ENCODE data around the gene PFDN6. TPM values are rescaled to one million over a fixed set of nuclear protein-coding genes. Genes with fewer than 3 reads are reported as not detected.

PFDN6 gene
- total and polyA plus RNA-seq, 9 of the 15 experiments (the other 6 are each of a cell fraction or from before 2014, with no cell fraction given): 6.8 to 475 (median 216) TPM

GRCh38 chr6:33276581-33276863 is 12.9 kb upstream of the PFDN6 start (continued):
- TF ChIP-seq TAL1 (IDR thresholded peaks at IDR 0.05): no peak
- TF ChIP-seq ZBTB12 (CRISPR knock-in tag; IDR thresholded peaks at IDR 0.05): no peak
- TF ChIP-seq SMARCA5 (IDR thresholded peaks at IDR 0.05): 0 out of 2 replicates have a peak, but pooled peaks have one; percentile 45
- no peak for TF ChIP-seq FOS (IDR thresholded peaks at IDR 0.05; ENCODE audit: extremely low read depth, insufficient read length)
- TF ChIP-seq TGIF2 (CRISPR knock-in tag; IDR thresholded peaks at IDR 0.05): no peak
- TF ChIP-seq ZSCAN32 (CRISPR knock-in tag; IDR thresholded peaks at IDR 0.05): no peak
- no peak for TF ChIP-seq ZNF197 (CRISPR knock-in tag; IDR thresholded peaks at IDR 0.05; ENCODE audit: low read depth)
- TF ChIP-seq RBFOX2 (IDR thresholded peaks at IDR 0.05; ENCODE audit: low read depth, low read length): no peak
- TF ChIP-seq MLLT1 (IDR thresholded peaks at IDR 0.05): 0 out of 4 replicates have a peak, but pooled peaks of 1 of the 2 experiments have one; percentile 15
- TF ChIP-seq ZBTB2 (IDR thresholded peaks at IDR 0.05): 0 out of 2 replicates have a peak, but pooled peaks have one; percentile 11
- TF ChIP-seq POLR2G (IDR thresholded peaks at IDR 0.05; ENCODE audit: low read depth, low read length): no peak
- no peak for TF ChIP-seq ZBTB49 (CRISPR knock-in tag; IDR thresholded peaks at IDR 0.05; ENCODE audit: borderline replicate concordance)
- no peak for TF ChIP-seq ZBTB11 (CRISPR knock-in tag; IDR thresholded peaks at IDR 0.05)
- TF ChIP-seq ZBTB26 (CRISPR knock-in tag; IDR thresholded peaks at IDR 0.05): peak; percentile 95; the same call in 1 of the 2 replicates
- TF ChIP-seq MTA1 (IDR thresholded peaks at IDR 0.05; ENCODE audit: borderline replicate concordance): no peak
- no peak for TF ChIP-seq ZNF668 (CRISPR knock-in tag; IDR thresholded peaks at IDR 0.05)

All from K562 (cell line).